IPS-18c (cell line): ENCODE measurements around the gene VPS9D1.

Experiments used
- H3K4me3 ChIP-seq: 2 replicates; pipeline ENCODE4 v1.7.0; 2013; ENCODE audit warnings: low read depth, mild to moderate bottlenecking, low read length, moderate library complexity; ENCODE audit not compliant: insufficient read depth
- H3K9me3 ChIP-seq: one replicate; pipeline ENCODE4 v1.6.1; 2013; ENCODE audit warnings: mild to moderate bottlenecking, low read length, moderate library complexity; ENCODE audit not compliant: control insufficient read depth, insufficient read depth

VPS9D1 gene

GRCh38 chr16:89737341-89738071 is 16.8 kb upstream of the VPS9D1 start:
- Histone ChIP-seq H3K9me3 (no peaks in the 10 kb centered on the region), H3K4me3 (no peak overlapping the region)

GRCh38 chr16:89736554-89736953 is 15.9 kb upstream of the VPS9D1 start:
- Histone ChIP-seq H3K4me3 (no peak overlapping the region), H3K9me3 (no peaks in the 10 kb centered on the region)

- H3K9me3 ChIP-seq: no peaks in the 10 kb centered on the region
- H3K4me3 ChIP-seq: no peak overlapping the region
Measured at GRCh38 chr16:89733792-89734191, 13.1 kb upstream of the VPS9D1 start.

GRCh38 chr16:89733322-89733721 is 12.6 kb upstream of the VPS9D1 start:
- H3K9me3 ChIP-seq: no peaks in the 10 kb centered on the region
- no peak overlapping the region for H3K4me3 ChIP-seq

- H3K9me3 ChIP-seq: no peaks in the 10 kb centered on the region
- no peak overlapping the region for H3K4me3 ChIP-seq
Measured at GRCh38 chr16:89732918-89733242, 12.2 kb upstream of the VPS9D1 start.

GRCh38 chr16:89732142-89732917 is 11.6 kb upstream of the VPS9D1 start:
- H3K4me3 ChIP-seq: no peak overlapping the region
- no peaks in the 10 kb centered on the region for H3K9me3 ChIP-seq

- H3K9me3 ChIP-seq: no peaks in the 10 kb centered on the region
Measured at GRCh38 chr16:89730610-89731234, 10.0 kb upstream of the VPS9D1 start.

GRCh38 chr16:89729863-89730593 is 9.3 kb upstream of the VPS9D1 start:
- H3K9me3 ChIP-seq: no peaks in the 10 kb centered on the region
- H3K4me3 ChIP-seq: no peak overlapping the region

More at GRCh38 chr16:89730610-89731234, 10.0 kb upstream of the VPS9D1 start:
- no peak overlapping the region for H3K4me3 ChIP-seq

- no peak overlapping the region for H3K4me3 ChIP-seq
- no peaks in the 10 kb centered on the region for H3K9me3 ChIP-seq
Measured at GRCh38 chr16:89729293-89729692, 8.6 kb upstream of the VPS9D1 start.

- H3K4me3 ChIP-seq: no peak overlapping the region
- H3K9me3 ChIP-seq: no peaks in the 10 kb centered on the region
Measured at GRCh38 chr16:89727406-89728120, 6.9 kb upstream of the VPS9D1 start.

- peak overlapping the region; percentile 74; the same call in 1 of the 2 replicates for H3K4me3 ChIP-seq
- no peaks in the 10 kb centered on the region for H3K9me3 ChIP-seq
Measured at GRCh38 chr16:89723279-89724250, 2.9 kb upstream of the VPS9D1 start.

GRCh38 chr16:89722392-89723278 is 1.9 kb upstream of the VPS9D1 start:
- Histone ChIP-seq H3K9me3 (no peaks in the 10 kb centered on the region), H3K4me3 (peak overlapping the region; percentile 74)

- H3K9me3 ChIP-seq: no peaks in the 10 kb centered on the region
- peak overlapping the region; percentile 74 for H3K4me3 ChIP-seq
Measured at GRCh38 chr16:89721546-89722391, 1.1 kb upstream of the VPS9D1 start.

- Histone ChIP-seq H3K9me3 (no peaks in the 10 kb centered on the region), H3K4me3 (peak overlapping the region; percentile 70)
Measured at GRCh38 chr16:89720551-89720812, 216 bp downstream of the VPS9D1 start.
